Measurements from ENCODE around the gene WASF2.
"Not testable (repeated sequence)": the region's sequence is repeated elsewhere in the genome, so short reads cannot be mapped to it uniquely, and the experiment has no call there.

Gene WASF2

DNA sequence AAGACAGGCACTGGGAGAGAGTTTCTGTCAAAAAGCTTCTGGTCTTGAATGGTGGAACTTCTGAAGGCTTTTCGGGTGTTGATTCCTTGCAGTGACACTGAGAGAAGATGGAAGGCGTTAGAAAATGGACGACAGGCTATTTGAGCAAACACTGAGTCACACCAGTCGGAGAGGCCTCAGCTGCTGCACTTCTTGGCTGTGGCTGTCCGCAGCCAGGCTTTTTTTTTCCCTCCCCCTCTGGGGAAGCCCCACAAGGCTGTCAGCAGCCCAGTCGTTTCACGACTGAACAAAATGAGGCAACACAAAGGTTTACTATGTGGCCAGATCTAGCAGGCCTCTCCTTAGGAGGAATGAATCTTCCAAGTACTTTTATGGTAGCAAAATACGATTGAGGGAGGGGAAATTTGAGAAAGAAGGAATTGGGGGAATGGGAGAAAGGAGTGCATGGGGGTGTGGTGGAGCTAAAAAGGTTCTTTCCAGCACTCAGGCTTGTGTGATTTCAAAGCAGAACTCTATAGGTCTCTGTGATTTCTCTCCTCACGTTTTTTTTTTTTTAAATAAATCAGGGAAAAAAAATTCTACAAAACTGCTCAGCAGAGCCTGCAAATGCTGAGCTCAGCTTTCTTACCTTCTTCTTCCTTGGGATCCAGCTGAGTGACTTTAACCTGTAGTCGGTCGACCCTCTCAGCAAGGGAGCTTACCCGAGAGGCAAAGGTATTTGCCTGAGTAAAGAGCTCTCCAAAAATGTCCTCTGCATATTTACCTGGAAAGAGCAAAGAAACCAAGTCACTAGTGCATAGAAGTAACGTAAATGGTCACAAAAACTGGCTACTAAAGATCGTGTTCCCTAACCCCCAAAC lies 71.4 kb downstream of the WASF2 start:
- DNase-seq, result peak in 1 of 2 donors; percentile 66

DNA sequence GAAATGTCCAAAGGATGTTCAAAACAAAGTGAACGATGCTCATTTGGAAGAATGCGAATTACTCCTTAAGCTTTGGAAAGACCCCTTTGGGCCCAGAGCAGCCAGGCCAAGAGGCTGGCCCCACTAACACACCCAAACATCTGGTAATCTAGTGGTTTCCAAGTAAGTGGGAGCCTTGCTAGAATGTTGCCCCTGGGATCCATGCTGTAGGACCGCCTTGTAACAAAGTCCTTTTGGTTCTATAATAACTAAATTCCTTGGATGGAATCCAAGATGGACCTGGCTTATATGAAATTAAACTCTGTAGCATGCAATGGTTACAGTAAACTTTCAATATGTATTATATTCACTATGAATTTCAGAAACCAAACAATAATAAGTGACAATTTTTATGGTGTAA lies 72.3 kb downstream of the WASF2 start:
- DNase-seq, result no peak

DNA sequence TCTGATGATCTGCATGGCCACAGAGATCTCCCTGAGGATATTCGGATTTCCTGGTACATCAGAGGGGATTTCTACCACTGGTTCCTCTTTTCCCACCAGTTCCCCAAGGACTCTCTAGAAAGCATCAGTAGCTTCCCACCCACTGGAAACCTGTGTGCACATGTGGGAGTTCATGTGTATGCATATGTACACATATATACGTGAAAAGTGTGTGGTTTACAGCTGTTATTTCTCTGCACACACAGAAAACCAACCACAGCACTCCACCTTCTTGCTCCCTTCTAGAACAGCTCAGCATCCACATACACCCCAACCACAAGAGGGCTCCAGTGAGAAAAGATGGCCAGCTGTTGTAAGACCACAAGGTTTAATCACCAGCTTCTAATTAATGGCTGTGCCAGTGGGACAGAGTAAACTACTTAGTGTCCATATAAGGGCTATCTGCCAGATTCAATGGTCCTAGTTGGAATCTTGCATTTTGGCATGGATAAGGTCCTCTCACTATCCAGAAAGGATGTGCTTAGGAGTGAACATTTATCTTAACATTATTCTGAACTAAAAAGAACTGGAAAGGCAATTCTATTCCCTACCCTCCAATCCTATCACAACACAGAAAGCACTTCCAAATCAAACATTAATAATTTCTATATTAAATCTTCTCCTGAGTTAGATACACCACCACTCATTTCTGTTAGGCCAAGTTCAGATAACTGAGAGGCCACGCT lies 73.4 kb downstream of the WASF2 start:
- peak; percentile 56 to 74 for DNase-seq

DNA sequence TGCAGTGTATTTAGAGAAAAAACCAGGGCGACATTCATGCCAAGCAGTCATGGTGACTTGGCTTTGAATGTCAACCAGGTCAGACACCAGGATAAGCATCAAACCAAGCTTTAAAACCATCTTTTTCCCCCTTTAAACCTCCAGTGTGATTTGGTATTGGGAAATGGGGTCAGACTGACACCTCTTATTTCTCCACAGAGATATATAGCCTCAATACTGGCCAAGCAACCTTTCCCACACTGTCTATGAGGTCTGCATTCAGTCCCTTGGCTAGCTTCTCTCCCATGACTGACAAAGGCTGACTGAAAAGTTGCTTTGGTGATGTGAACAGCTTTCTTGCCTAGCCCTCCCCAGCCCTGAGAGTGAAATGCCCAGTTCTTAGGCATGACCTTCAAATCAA lies 75.9 kb downstream of the WASF2 start:
- DNase-seq, result no peak

DNA sequence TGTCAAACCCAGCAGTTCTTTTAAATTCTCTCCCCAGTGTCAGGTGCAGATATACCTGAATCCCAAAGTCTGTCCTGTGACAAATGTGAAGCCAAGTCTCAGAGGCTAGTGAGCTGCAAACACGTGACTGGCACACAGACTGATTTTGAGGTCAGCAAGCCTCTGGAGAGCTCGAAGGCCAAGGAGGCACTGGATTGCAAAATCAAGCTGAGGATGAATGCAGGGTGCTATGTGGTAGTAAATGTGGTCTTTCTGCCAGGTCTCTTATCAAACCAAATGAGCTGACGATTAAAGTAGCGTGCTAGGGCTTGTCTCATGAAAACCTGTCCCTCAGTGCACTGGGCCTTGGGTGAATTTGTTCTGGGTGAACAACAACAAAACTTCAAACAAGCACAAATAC lies 77.0 kb downstream of the WASF2 start:
- DNase-seq, result no peak

DNA sequence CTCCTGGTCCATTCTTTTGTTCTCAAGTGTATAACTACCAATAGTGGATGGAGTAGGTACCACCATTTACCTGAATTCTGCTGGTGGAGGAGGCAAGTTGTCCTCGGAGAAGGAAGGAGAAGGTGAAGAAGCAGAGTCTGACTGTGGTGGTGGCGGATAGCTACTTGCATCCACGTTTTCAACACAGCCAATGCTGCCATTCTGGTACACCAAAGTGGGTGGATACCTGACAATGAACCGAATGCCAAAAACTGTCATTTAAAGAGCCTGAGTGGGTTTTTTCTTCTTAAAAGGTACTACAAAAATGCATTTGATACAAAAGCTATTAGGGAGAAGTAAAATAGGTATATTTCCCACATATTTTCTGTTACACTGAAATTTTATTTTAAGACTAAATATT lies 77.5 kb downstream of the WASF2 start:
- DNase-seq, result no peak

DNA sequence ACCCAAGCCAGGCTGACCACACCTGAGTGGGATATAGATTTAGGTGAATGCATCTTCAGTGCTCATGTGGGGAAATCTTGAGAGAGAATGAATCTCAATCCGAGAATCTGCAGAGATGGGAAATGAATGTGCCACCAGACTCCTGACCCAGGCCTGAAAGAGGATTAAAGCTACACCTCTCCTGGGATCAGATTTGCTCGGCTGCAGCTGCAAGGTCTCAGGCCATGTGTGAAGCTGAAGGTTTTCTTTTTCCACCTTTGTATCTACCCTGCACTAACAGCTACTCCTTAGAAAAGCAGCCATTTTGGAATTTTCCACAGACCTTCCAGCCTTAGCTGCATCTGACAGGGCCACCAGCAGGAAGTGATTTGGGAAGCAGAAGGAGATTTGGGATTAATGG lies 79.3 kb downstream of the WASF2 start:
- DNase-seq, result no peak

DNA sequence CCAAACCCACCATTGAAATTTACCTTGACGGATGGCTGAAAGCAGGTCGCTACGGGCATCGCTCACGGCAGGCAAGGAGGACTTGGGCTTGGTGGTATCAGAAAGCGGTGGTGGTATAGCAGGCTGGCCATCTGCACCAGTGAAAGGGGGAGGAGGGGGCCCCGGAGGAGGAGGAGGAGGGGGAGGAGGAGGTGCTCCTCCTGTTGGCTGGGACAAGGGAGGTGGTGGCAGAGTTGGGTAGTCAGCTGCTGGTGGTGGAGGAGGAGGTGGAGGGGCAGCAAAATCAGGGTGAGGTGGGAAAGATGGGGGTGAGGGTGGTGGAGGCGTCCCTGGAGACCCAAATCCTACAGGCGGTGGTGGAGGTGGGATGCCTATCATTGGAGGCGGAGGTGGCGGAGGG lies 80.3 kb downstream of the WASF2 start:
- no peak for DNase-seq

DNA sequence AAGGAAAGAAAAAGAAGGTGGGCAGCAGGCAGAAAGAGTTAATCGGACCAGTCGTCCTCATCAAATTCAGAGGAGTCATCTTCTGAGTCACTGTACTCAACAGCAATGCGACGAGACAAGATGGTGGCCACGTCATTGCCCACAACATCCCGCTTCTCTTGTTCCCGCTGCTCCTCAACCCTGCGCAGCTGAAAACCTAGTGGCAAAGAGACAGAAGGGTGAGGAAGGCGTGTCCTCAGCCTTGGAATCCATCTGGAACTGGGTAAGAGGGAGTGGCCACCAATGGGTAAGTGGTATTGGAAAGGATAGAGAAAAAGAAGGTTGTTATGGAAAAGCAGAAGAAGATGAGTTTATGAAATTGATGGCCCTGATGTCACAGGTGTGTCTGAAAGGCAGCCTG lies 81.8 kb downstream of the WASF2 start:
- no peak for DNase-seq

DNA sequence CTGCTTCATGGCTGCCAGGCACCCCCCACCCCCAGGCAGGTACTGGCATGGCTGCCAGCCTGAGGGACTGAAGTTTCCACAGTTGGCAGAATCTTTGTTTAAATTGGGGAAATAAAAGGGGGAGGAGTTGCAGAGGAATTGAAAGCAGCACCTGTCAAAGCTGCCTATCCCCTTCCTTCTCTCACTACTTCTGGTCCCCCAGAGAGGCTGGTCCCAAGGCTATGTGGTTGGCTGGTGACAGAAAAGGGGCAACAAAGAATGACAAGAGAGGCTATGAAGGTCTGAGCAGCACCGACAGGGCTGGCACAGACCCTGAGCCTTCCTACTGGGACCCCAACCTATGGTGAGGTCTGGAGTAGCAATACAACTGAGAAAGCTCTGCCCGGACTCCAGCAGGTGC lies 83.2 kb downstream of the WASF2 start:
- not testable (repeated sequence) for DNase-seq

DNA sequence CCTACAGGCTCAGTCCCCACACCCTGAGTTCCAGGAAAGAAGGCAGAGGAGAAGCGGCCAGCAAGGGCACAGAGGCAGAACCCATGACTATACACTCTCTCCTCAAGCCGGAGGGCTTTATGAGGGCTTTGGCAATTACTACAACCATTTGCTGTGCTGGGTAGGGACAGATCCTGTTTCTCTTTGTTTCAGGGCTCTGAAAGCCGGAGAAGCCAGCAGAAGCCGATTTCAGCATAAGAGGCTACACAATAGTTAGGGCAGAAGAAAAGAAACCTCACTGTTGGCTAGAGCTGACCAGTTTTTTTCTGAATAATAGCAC lies 83.6 kb downstream of the WASF2 start:
- DNase-seq, result no peak

DNA sequence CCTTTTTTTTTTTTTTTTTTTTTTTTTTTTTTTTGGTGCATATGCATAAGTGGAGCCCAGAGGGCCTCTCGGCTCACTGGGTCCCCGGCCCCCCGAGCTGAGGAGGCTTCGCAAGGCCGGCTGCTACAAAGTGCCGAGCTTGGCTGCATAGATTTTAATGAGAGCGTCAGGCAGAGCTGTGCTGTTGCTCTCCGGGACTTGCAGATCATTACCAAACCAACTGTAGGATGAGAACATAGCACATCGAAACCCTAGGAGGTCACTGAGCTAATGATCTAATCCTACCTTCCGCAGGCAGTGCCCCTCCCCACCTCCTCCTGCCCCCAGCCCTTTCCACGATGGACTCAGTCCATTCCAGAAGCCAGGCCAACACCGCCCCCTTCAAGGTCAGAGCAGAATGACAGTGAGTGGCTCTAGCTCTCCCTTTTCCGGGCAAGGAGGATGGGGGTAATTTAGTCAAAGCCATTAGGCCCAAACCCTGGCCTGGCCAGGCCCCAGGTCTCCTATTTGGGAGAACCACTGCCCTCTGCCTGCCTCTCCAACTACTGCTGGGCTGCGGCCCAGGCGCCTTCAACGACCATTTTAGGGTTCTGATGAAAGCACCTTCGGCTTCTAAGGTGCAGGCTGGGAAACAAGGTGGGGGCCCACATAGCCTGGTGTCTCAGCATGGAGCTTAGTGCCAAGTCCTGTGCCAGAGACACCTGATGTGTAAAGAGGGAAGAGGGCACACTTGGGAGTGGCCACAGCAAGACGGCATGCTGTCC lies 84.2 kb downstream of the WASF2 start:
- not testable (repeated sequence) for DNase-seq

DNA sequence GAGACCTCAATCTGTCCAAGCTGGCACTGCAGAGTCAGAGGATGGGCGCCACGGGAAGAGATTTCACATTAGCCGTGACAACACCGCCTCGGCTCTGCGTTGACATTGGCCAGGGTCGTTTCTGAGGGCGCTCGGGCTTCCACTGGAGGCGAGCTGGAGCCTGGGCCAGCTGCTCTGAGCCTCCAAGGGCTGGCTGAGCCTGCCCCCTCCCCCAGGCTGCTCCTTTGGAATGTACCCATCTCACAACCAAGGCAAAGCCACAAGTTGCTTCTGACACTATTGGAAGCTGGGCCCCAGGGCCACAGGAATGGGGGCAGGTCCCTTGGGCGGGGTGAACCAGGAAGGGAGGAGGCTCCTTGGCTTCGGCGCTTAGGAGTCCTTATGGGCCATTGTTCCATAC lies 84.9 kb downstream of the WASF2 start:
- no peak for DNase-seq

DNA sequence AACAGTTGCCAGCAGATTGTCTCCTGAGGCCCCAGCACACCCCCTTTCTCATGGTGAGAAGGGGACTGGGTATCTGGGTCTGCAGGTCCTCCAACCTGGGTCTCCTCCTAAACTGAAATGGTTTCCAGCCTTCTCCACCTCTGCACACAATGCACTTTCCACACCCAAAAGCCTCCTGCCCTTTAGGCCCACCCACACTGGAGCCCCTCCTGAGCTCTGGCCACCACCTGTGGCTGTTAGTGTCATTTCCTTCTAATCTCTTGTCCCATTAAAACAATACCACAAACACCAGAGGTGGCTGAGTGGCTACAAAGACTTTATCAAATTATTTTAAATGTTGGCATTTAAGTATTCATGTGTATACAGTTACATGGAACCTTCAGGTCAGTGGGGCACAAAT lies 86.0 kb downstream of the WASF2 start:
- no peak for DNase-seq

DNA sequence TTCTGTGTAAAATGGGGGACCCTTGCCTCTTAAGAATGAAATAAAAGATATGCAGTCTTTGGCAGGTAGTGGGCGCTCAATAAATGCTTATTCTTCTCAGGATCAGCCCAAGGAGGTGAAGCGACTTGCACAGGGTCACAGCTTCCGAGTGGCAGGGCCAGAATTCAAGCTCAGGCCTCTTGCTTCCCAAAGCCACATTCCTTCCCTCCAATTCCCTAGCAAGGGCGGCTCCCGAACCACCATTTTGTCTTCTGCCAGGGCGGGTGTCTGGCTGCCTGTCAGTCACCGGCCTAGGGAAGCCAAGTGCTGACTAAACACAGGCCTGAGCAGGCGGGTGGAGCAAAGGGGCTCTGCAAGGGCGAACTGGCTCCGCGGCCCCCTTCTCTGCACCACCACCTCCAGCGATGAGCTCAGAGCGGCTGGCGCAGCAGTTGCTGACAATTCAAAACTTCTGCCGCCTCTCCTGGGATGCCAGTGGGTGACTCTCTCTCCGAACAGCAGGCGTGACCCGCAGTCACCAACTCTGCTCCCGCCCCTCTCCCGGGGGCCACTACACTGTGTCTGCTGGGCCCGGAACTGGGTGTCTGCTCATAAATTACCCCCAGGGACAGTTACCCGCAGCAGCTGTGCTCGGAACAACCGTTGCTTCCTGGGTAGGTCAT lies 86.8 kb downstream of the WASF2 start:
- DNase-seq, result peak; percentile 56 to 68

DNA sequence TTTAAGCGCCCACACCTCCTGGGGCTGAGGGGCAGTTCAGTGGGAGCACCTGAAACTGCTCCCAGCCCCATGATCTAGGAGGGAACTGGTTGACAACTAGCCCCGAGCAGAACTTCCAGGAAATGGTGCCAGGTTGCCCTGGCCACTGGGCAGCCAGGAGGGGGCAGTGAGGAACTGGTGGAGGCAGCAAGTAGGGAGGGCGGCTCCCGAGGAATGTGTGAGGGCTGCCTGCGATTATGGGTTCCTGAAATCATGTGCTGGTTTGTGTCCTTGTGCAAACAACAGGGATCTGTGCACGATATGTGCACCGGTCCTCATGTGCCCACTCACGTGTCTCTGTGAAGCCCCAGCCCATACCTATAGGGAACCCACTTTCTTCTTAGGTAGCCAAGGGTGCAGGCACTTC lies 87.6 kb downstream of the WASF2 start:
- DNase-seq, result peak; percentile 80 to 81

DNA sequence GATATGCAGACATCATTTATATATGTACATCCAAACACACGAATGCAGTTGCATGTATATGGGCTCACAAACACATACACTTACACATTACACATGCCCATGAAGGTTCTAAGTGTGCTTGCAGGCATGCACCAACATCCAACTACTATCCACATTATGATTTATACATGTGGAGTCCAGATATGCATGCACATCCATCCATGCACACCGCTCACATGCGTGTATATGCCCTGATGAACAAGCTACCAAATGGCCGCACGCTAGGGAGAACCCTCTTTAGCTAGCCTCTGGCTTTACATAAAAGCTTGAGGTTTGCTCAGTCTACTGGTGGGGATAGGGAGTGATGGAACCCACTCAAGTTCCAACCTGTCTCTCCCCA lies 89.0 kb downstream of the WASF2 start:
- no peak for DNase-seq

DNA sequence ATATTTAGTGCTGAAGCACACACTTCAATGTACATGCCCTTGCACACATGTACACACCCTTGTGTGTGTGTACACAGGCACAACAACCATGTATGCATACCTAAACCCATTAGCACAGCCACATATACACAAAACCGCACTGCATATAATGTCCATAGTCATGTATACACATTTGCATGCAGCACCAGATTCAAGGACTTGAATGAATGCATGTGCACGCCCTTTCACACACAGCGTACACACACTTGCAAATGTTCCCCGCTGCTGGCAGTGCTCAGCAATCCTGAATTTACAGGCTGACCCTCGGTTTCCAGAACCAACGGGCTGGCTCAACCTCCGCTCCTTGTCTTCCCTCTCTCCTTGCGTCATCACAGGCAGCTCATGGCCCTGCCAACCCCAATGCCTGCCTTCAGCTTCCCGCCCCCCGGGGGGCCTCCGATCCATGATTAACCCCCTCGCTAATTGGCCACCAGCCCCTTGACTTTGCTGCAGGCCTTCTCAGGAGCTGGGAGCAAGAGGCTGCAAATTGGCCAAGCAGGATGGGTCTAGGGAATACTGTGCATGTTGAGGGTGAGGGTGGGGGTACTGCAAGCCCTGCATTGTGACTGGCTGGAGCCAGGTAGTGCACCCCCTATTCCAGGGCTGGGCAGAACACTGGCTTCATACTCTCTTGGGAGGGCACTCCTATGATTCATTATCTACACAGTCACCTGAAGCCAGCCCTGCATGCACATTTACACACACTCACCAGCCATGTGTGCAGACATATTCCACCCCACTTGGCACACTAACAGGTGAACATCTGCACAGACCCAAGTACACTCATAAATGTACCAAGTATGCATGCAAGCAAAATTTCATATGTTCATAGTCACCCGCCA lies 89.6 kb downstream of the WASF2 start:
- DNase-seq, result no peak

DNA sequence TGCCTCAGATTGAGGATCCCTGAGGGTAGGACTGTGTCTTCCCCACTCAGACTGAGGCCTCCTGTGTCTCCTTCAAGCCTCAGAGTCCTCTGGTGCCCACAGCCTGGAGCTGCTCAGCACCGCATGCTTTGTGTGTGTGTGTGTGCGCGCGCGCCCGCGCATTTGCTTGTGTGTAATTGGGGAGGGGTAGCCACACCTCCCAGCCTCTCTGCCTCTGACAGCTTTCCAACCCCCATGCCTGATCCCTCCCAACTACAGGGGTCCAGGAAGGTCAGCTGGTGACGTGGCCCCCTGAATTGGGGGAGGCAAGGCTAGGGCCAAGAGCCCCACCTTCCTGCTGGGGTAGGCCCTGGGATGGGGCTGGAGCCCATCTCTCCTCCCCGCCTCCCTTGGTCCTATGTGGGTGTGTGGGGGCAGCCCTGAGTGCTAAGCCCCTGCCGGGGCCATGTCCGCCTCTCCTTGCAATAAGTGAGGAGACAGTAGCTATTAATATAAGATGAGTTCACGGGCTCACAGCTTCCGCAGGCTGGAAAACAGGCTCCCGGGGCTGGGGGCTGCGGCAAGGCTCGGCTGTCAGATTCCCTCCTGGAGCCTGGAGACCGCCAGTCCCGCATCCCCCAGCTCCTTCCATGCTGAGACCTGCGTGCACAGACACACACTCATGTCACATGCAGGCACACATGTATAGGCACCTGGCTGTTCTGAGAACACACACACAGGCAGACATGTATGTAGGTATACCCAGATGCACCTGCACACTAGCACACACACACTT lies 90.5 kb downstream of the WASF2 start:
- no peak for DNase-seq

DNA sequence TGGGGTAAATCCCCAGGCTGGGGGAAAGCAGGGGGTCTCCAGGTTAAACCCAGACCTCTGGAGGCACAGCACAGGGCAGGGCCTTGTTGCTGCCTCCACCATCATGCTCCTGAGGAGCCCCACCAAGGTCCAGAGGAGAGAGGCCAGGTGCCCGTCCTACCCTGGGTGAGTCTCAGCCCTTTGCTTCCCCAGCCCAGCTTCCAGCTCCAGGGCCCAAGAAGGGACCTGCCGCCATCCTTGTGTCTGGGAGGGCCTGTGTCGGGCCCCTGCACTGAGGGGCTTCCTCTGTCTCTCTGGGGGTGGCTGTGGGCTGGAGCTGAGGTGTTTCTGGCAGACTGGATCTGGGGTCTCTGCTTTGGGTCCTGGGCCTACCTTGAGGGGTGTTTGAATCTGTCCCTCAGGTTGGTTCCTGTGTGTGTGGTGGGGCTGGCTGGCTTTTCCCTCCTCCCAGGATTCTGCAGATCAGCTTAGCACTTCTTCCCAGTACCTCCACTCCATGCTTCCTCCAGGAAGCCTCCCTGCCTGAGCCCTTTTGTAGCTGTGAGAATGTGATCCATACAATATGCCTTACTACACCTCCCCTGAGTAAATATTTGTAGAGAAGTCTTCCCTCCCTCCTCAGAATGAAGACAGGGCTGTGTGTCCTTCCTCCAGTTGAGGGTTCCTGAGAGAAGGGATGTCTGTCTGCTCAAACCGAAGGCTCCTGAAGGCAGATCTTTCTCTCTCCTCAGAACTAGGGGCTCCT lies 91.4 kb downstream of the WASF2 start:
- no peak for DNase-seq

Measured in inflammatory macrophage (primary cell).